GM12878 (cell line): ENCODE measurements around the gene TEF. TPM values are rescaled to one million over a fixed set of nuclear protein-coding genes. Genes with fewer than 3 reads are reported as not detected.

Experiments
- ATAC-seq: fragments of 200-7000 bp; cut with Tn5 transposase; 3 replicates; pipeline ENCODE4 v1.9.1; 2020; ENCODE audit warnings: mild to moderate bottlenecking, moderate library complexity
- BruUV-seq: library from RNA; stranded (reverse); fragments of 400-500 nt; replicated peaks from 2 replicates; lab custom pipeline; 2021; lab: Mats Ljungman, UMichigan
- CTCF ChIA-PET: fragments of 300-600 bp; sonication (Branson Sonifier 250); formaldehyde crosslinking; extraction: SDS; loops from one replicate; lab custom pipeline; 2021; ENCODE audit warnings: inconsistent platforms; lab: Yijun Ruan, JAX
- POLR2A ChIA-PET: fragments of 350-600 bp; formaldehyde crosslinking; extraction: SDS; loops from one replicate; lab custom pipeline; 2021; ENCODE audit warnings: inconsistent platforms; lab: Charles Lee
- RAD21 ChIA-PET: fragments of 300-600 bp; sonication (Branson Sonifier 250); formaldehyde crosslinking; loops from one replicate; lab custom pipeline; 2023; ENCODE audit warnings: antibody characterized with exemption; ENCODE audit not compliant: unreplicated experiment; lab: Charles Lee
- SMC1A ChIA-PET: fragments of 300-600 bp; sonication (Branson Sonifier 250); formaldehyde crosslinking; loops from one replicate; lab custom pipeline; 2023; ENCODE audit not compliant: unreplicated experiment, uncharacterized antibody; lab: Charles Lee
- DNase-seq: peaks from one replicate; pipeline ENCODE4 v3.0.0-alpha.2; 2011; ENCODE audit warnings: low read depth, low spot score
- FAIRE-seq: peaks from 3 replicates; lab custom pipeline; 2011; peaks lifted over from hg19 to GRCh38; lab: Jason Lieb, UNC
- H2AFZ ChIP-seq: 2 replicates; pipeline ENCODE4 v1.6.0; 2011; ENCODE audit warnings: low read depth, low read length, control low read depth; ENCODE audit not compliant: control insufficient read depth
- H3K27ac ChIP-seq: 2 replicates; pipeline ENCODE4 v1.5.1; 2011; ENCODE audit warnings: control low read depth; ENCODE audit not compliant: control insufficient read depth, insufficient read depth
- H3K27me3 ChIP-seq, 2 experiments: replicated peaks in 1 of 2; 2 replicates each; pipeline versions ENCODE4 v1.6.0 to v1.6.1; 2011; ENCODE audit warnings: low read length in 1 of 2; ENCODE audit not compliant: control insufficient read depth in 2 of 2, insufficient read depth in 2 of 2
- H3K36me3 ChIP-seq, 2 experiments: 2 replicates each; pipeline ENCODE4 v1.5.1; 2011; ENCODE audit warnings: low read length in 1 of 2; ENCODE audit not compliant: control insufficient read depth in 2 of 2, insufficient read depth in 2 of 2
- H3K4me1 ChIP-seq: 2 replicates; pipeline ENCODE4 v1.6.1; 2011; ENCODE audit warnings: mild to moderate bottlenecking, low read length, moderate library complexity, mixed read lengths; ENCODE audit not compliant: control insufficient read depth, insufficient read depth
- H3K4me2 ChIP-seq: 2 replicates; pipeline ENCODE4 v1.6.0; 2011; ENCODE audit warnings: control low read depth; ENCODE audit not compliant: control insufficient read depth, insufficient read depth
- H3K4me3 ChIP-seq: fragments of 200-600 bp; sonication (generic); 2 replicates; pipeline ENCODE4 v1.5.1; 2016
- H3K79me2 ChIP-seq: 2 replicates; pipeline ENCODE4 v1.6.0; 2011; ENCODE audit warnings: low read length; ENCODE audit not compliant: control insufficient read depth, insufficient read depth
- H3K9ac ChIP-seq: 2 replicates; pipeline ENCODE4 v1.8.0; 2011; ENCODE audit warnings: low read length, control low read depth, mixed read lengths; ENCODE audit not compliant: control insufficient read depth, insufficient read depth
- H3K9me3 ChIP-seq: replicated peaks from 3 replicates; pipeline ENCODE4 v1.5.1; 2011; ENCODE audit warnings: mild to moderate bottlenecking, low read length; ENCODE audit not compliant: control insufficient read depth, insufficient read depth
- H4K20me1 ChIP-seq: 2 replicates; pipeline ENCODE4 v1.6.0; 2011; ENCODE audit not compliant: control insufficient read depth, insufficient read depth
- BRCA1 ChIP-seq: IDR thresholded peaks from 2 replicates; pipeline ENCODE4 v1.6.1; 2011; ENCODE audit warnings: low read depth, low read length, improper control_type of control experiment
- CUX1 ChIP-seq: IDR thresholded peaks from 2 replicates; pipeline ENCODE4 v1.6.1; 2012; ENCODE audit warnings: improper control_type of control experiment, low read depth, low read length; ENCODE audit not compliant: insufficient replicate concordance
- E4F1 ChIP-seq: fragments of 450-650 bp; IDR thresholded peaks from 2 replicates; pipeline ENCODE4 v1.6.1; 2018; ENCODE audit warnings: borderline replicate concordance, mild to moderate bottlenecking; ENCODE audit not compliant: partially characterized antibody
- ESRRA ChIP-seq: IDR thresholded peaks from 2 replicates; pipeline ENCODE4 v1.6.1; 2012; ENCODE audit warnings: mild to moderate bottlenecking, low read length, improper control_type of control experiment
- LARP7 ChIP-seq: fragments of 450-650 bp; IDR thresholded peaks from 2 replicates; pipeline ENCODE4 v1.6.1; 2017; ENCODE audit warnings: mild to moderate bottlenecking
- PBX3 ChIP-seq: IDR thresholded peaks from 2 replicates; pipeline ENCODE4 v1.6.1; 2011; ENCODE audit warnings: mild to moderate bottlenecking, low read depth, low read length, moderate library complexity; ENCODE audit not compliant: insufficient replicate concordance
- REST ChIP-seq: IDR thresholded peaks from 2 replicates; pipeline ENCODE4 v1.6.1; 2012; ENCODE audit warnings: mild to moderate bottlenecking, low read depth, low read length
- SIX5 ChIP-seq: IDR thresholded peaks from 2 replicates; pipeline ENCODE4 v1.6.1; 2011; ENCODE audit warnings: mild to moderate bottlenecking, low read depth, low read length, moderate library complexity; ENCODE audit not compliant: severe bottlenecking
- SMARCA5 ChIP-seq: fragments of 450-650 bp; IDR thresholded peaks from 2 replicates; pipeline ENCODE4 v1.6.1; 2017; ENCODE audit warnings: mild to moderate bottlenecking
- WGBS: methylation state at CpG from one replicate; pipeline ENCODE4 v1.1.6; 2016; ENCODE audit warnings: low lambda C conversion rate; ENCODE audit not compliant: insufficient replicate concordance, insufficient coverage; ENCODE audit errors: missing lambda C conversion rate; 5-methylcytosine and 5-hydroxymethylcytosine counted together
- in situ Hi-C: fragments of 300-500 bp; cut with MboI; formaldehyde crosslinking; loops from 9 replicates; pipeline ENCODE4 v1.14.3; 2018; ENCODE audit warnings: mixed read lengths
- intact Hi-C: fragments of 100-400 bp; cut with micrococcal nuclease; formaldehyde crosslinking; loops from one replicate; pipeline ENCODE4 v1.14.2; 2022; ENCODE audit not compliant: unreplicated experiment
- polyA plus RNA-seq, 11 experiments: library from polyadenylated mRNA; depleted of rRNA in 4 of 11; unstranded in 6 of 11; stranded (reverse) in 5 of 11; fragments of >200 nt; fragmentation: Nextera tagmentation in 4 of 11; fragmentation: Illumina TruSeq in 1 of 11; extraction: Ambion mirVana in 4 of 11; extraction: Trizol in 1 of 11; gene quantifications; 1 replicate in 1 of 11; 2 replicates in 10 of 11; pipeline versions ENCODE4 v1.2.1 to v1.2.3, GENCODE V29; 2011 to 2016; ENCODE audit warnings: inconsistent platforms in 2 of 11, missing spikeins in 2 of 11, low read depth in 1 of 11
- total RNA-seq, 4 experiments: library from RNA; depleted of rRNA in 3 of 4; stranded (reverse); fragments of >200 nt in 3 of 4; fragmentation: Illumina TruSeq in 1 of 4; extraction: Trizol in 1 of 4; gene quantifications; 2 replicates each; pipeline versions ENCODE4 v1.2.1 to v1.2.3, GENCODE V29; 2013 to 2021

TEF gene
- total and polyA plus RNA-seq, 10 of the 15 experiments (the other 5 are each of a cell fraction or from before 2014, with no cell fraction given): 0.23 to 4.9 (median 3.2) TPM

- TF ChIP-seq REST (no peak), SIX5 (no peak), ESRRA (no peak)
- TF ChIP-seq, all 136 proteins: peak for 0
Measured at GRCh38 chr22:41341990-41342389, 39.8 kb upstream of the TEF start (continued).

- H3K27ac ChIP-seq: no peak overlapping the region
- BruUV-seq: no TSS peak
- H3K79me2 ChIP-seq: no peaks in the 10 kb centered on the region
- intact Hi-C loops: no loop called here
- CTCF ChIA-PET: no interaction called here
- no peaks in the 10 kb centered on the region for H3K9me3 ChIP-seq
- H3K4me1 ChIP-seq: no peaks in the 10 kb centered on the region
- ATAC-seq: no peak
- H4K20me1 ChIP-seq: no peaks in the 10 kb centered on the region
- SMC1A ChIA-PET: no interaction called here
- DNase-seq: no peak
- peaks cover 13 to 35% of the 10 kb centered on the region in 2 experiments; a peak in 3 of 4 replicates for H3K36me3 ChIP-seq
- in situ Hi-C loops: no loop called here
- H3K4me2 ChIP-seq: no peak overlapping the region
- no peak overlapping the region for H3K9ac ChIP-seq
- POLR2A ChIA-PET: interaction anchor here (1.1 kb wide), 1 partner anchor 9 kb away, joined by 3 read pairs; no protein-coding TSS in a partner anchor
- FAIRE-seq: no peak
- WGBS: 96% methylated on average over 18 of the region's 18 CpGs
- H3K27me3 ChIP-seq: no peaks in the 10 kb centered on the region
- H2AFZ ChIP-seq: no peak overlapping the region
- RAD21 ChIA-PET: no interaction called here
- H3K4me3 ChIP-seq: no peak overlapping the region
- TF ChIP-seq SMARCA5 (no peak), LARP7 (no peak), E4F1 (no peak), CUX1 (no peak), BRCA1 (no peak), PBX3 (no peak)
Measured at GRCh38 chr22:41343300-41343699, 38.4 kb upstream of the TEF start.
